Vagina (tissue), 2 donors: ENCODE data around the gene REXO4. TPM values are rescaled to one million over a fixed set of nuclear protein-coding genes. Genes with fewer than 3 reads are reported as not detected.

Experiments used
- DNase-seq, 2 donors: peaks; one replicate each; pipeline ENCODE4 v3.0.0-alpha.2; 2017; ENCODE audit errors: extremely low spot score in 2 of 2
- H3K27ac ChIP-seq: fragments of 200-600 bp; sonication (generic); one replicate; pipeline ENCODE4 v1.5.1; 2019
- H3K27me3 ChIP-seq: fragments of 200-600 bp; sonication (generic); one replicate; pipeline ENCODE4 v1.5.1; 2019
- H3K36me3 ChIP-seq, 2 donors: fragments of 200-600 bp; sonication (generic); one replicate each; pipeline ENCODE4 v1.5.1; 2017 to 2019
- H3K4me1 ChIP-seq: fragments of 200-600 bp; sonication (generic); one replicate; pipeline ENCODE4 v1.5.1; 2019
- H3K4me3 ChIP-seq, 2 donors: fragments of 200-600 bp; sonication (generic); 1 replicate in 1 of 2; 2 replicates in 1 of 2; pipeline ENCODE4 v1.5.1; 2016 to 2019
- H3K9me3 ChIP-seq: fragments of 200-600 bp; sonication (generic); one replicate; pipeline ENCODE4 v1.5.1; 2019
- CTCF ChIP-seq, 3 experiments: fragments of 450-650 bp in 2 of 3; fragments of 200-600 bp in 1 of 3; sonication (generic) in 1 of 3; IDR thresholded peaks; one replicate each; pipeline ENCODE4 v1.5.1; 2017 to 2019; ENCODE audit warnings: antibody characterized with exemption in 3 of 3, mild to moderate bottlenecking in 2 of 3, moderate library complexity in 2 of 3
- POLR2A ChIP-seq, 2 donors: fragments of 450-650 bp; IDR thresholded peaks; one replicate each; pipeline ENCODE4 v1.6.1; 2017; ENCODE audit warnings: antibody characterized with exemption in 2 of 2, mild to moderate bottlenecking in 2 of 2, moderate library complexity in 2 of 2
- POLR2AphosphoS5 ChIP-seq, 2 donors: sonication (generic); formaldehyde crosslinking; IDR thresholded peaks; one replicate each; pipeline ENCODE4 v1.9.0; 2017; ENCODE audit warnings: antibody characterized with exemption in 2 of 2, mild to moderate bottlenecking in 2 of 2, low read depth in 1 of 2; ENCODE audit not compliant: insufficient read depth in 1 of 2
- intact Hi-C: fragments of 100-400 bp; cut with DNase I; formaldehyde crosslinking; loops from one replicate; pipeline ENCODE4 v1.15.1; 2023
- total RNA-seq: library from RNA; depleted of rRNA; stranded (reverse); fragments of >200 nt; gene quantifications from one replicate; pipeline ENCODE4 v1.2.3, GENCODE V29; 2016

The REXO4 gene
- total RNA-seq, 1 donor from 2014 or later: 17.2 TPM

GRCh38 chr9:133456409-133456808 lies 38.6 kb upstream of the REXO4 start:
- no peak overlapping the region for H3K4me3 ChIP-seq
- H3K27ac ChIP-seq: no peak overlapping the region
- H3K36me3 ChIP-seq: no peaks in the 10 kb centered on the region
- TF ChIP-seq POLR2A (IDR thresholded peaks at IDR 0.05) (no peak), CTCF (IDR thresholded peaks at IDR 0.05) (no peak), POLR2AphosphoS5 (IDR thresholded peaks at IDR 0.05; ENCODE audit: insufficient read depth in 1 of 2, low read depth in 1 of 2) (no peak)
- peaks cover 18% of the 10 kb centered on the region for H3K4me1 ChIP-seq
- intact Hi-C loops: no loop called here
- DNase-seq: no peak
- no peaks in the 10 kb centered on the region for H3K9me3 ChIP-seq
- no peaks in the 10 kb centered on the region for H3K27me3 ChIP-seq

- H3K36me3 ChIP-seq: no peaks in the 10 kb centered on the region
- H3K27ac ChIP-seq: no peak overlapping the region
- H3K4me3 ChIP-seq: no peak overlapping the region
- TF ChIP-seq POLR2A (IDR thresholded peaks at IDR 0.05) (no peak), CTCF (IDR thresholded peaks at IDR 0.05) (no peak), POLR2AphosphoS5 (IDR thresholded peaks at IDR 0.05; ENCODE audit: insufficient read depth in 1 of 2, low read depth in 1 of 2) (no peak)
- intact Hi-C loops: no loop called here
- H3K27me3 ChIP-seq: no peaks in the 10 kb centered on the region
- peaks cover 16% of the 10 kb centered on the region for H3K4me1 ChIP-seq
- no peaks in the 10 kb centered on the region for H3K9me3 ChIP-seq
- DNase-seq: no peak
Measured at GRCh38 chr9:133455936-133456335, 38.1 kb upstream of the REXO4 start.

- intact Hi-C loops: no loop called here
Measured at GRCh38 chr9:133454943-133455673, 37.3 kb upstream of the REXO4 start.

GRCh38 chr9:133454325-133454724 lies 36.5 kb upstream of the REXO4 start:
- Histone ChIP-seq H3K27ac (no peak overlapping the region), H3K4me3 (no peak overlapping the region), H3K36me3 (no peaks in the 10 kb centered on the region), H3K9me3 (no peaks in the 10 kb centered on the region), H3K4me1 (peaks cover 8% of the 10 kb centered on the region), H3K27me3 (no peaks in the 10 kb centered on the region)
- DNase-seq: no peak
- TF ChIP-seq CTCF (IDR thresholded peaks at IDR 0.05) (no peak), POLR2A (IDR thresholded peaks at IDR 0.05) (no peak), POLR2AphosphoS5 (IDR thresholded peaks at IDR 0.05; ENCODE audit: insufficient read depth in 1 of 2, low read depth in 1 of 2) (no peak)
- intact Hi-C loops: no loop called here

More at GRCh38 chr9:133454943-133455673, 37.3 kb upstream of the REXO4 start:
- Histone ChIP-seq H3K4me1 (peaks cover 9% of the 10 kb centered on the region), H3K27me3 (no peaks in the 10 kb centered on the region), H3K27ac (no peak overlapping the region), H3K36me3 (no peaks in the 10 kb centered on the region), H3K4me3 (no peak overlapping the region), H3K9me3 (no peaks in the 10 kb centered on the region)
- DNase-seq: no peak
- TF ChIP-seq POLR2A (IDR thresholded peaks at IDR 0.05): no peak
- no peak for TF ChIP-seq POLR2AphosphoS5 (IDR thresholded peaks at IDR 0.05; ENCODE audit: insufficient read depth in 1 of 2, low read depth in 1 of 2)
- TF ChIP-seq CTCF (IDR thresholded peaks at IDR 0.05): no peak

GRCh38 chr9:133453651-133454050 lies 35.8 kb upstream of the REXO4 start:
- Histone ChIP-seq H3K4me1 (peaks cover 1% of the 10 kb centered on the region), H3K36me3 (no peaks in the 10 kb centered on the region), H3K27me3 (no peaks in the 10 kb centered on the region), H3K9me3 (no peaks in the 10 kb centered on the region), H3K27ac (no peak overlapping the region), H3K4me3 (no peak overlapping the region)
- TF ChIP-seq CTCF (IDR thresholded peaks at IDR 0.05) (no peak), POLR2AphosphoS5 (IDR thresholded peaks at IDR 0.05; ENCODE audit: insufficient read depth in 1 of 2, low read depth in 1 of 2) (no peak), POLR2A (IDR thresholded peaks at IDR 0.05) (no peak)
- intact Hi-C loops: no loop called here
- no peak for DNase-seq
